GM12801 (cell line): ENCODE results near the gene WFDC2.

Experiments
- CTCF ChIP-seq: IDR thresholded peaks from one replicate; pipeline ENCODE4 v1.5.1; 2011; ENCODE audit warnings: control low read depth; ENCODE audit not compliant: insufficient read length; ENCODE audit errors: extremely low read depth

The WFDC2 gene

DNA sequence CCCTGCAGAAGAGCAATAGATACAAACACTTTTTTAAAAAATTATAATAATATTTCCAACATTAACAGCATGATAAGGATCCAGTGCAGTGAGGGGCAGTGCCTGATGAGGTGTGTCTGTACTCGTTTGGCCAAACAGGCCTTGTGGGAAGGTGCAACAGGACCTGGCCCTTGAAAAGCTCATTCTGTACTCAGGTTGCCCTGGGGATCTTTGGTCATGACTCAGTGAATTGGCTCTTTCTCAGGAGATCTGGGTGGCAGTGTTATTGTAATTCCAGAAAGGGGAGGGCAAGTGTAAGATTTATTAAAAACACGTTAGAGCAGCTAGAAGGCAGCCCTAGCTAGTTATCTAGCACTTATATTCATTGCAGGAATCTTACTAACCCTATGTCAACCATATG lies 48.7 kb downstream of the WFDC2 start:
- TF ChIP-seq CTCF, result no peak

DNA sequence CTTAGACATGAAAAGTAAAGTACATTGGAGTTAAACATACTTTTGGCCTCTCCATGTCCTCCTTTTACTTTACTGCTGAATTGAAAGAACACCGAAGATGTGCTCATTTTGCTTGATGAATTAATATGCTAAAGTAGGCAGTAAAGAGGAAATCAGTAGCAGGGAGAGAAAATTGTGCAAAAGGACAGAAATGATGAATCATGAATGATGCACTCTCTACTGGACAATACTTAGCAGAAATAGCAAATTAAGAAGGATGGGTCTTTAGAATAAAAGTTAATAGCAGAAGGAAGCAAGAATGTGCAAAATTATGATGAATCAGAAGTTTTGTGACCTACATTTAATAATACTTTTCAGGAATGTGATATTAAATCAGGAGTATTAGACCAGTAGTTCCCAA lies 54.3 kb downstream of the WFDC2 start:
- no peak for TF ChIP-seq CTCF

DNA sequence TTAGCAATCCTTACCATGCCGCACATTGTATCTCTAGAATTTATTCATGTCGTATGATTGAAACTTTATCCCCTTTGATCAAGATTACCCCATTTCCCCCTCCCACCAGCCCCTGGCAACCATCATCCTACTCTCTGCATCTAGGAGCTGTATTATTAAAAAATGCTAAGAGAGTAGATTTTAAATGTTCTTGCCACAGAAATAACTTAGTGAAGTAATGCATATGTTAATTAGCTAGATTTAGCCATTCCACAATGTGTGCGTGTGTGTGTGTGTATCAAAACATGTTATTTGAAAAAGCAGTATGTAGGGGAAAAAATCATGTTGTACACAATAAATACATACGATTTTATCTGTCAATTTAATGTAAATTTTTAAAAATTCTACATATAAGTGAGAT lies 57.7 kb downstream of the WFDC2 start:
- no peak for TF ChIP-seq CTCF
